ENCODE data around the gene MKRN1.

GRCh38 chr7:140423501-140423900 is 55.8 kb downstream of the MKRN1 start:
- TF ChIP-seq, protein P1, sequence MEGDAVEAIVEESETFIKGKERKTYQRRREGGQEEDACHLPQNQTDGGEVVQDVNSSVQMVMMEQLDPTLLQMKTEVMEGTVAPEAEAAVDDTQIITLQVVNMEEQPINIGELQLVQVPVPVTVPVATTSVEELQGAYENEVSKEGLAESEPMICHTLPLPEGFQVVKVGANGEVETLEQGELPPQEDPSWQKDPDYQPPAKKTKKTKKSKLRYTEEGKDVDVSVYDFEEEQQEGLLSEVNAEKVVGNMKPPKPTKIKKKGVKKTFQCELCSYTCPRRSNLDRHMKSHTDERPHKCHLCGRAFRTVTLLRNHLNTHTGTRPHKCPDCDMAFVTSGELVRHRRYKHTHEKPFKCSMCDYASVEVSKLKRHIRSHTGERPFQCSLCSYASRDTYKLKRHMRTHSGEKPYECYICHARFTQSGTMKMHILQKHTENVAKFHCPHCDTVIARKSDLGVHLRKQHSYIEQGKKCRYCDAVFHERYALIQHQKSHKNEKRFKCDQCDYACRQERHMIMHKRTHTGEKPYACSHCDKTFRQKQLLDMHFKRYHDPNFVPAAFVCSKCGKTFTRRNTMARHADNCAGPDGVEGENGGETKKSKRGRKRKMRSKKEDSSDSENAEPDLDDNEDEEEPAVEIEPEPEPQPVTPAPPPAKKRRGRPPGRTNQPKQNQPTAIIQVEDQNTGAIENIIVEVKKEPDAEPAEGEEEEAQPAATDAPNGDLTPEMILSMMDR (optimal IDR thresholded peaks at IDR 0.05 in 1 of 3, IDR thresholded peaks at IDR 0.05 in 1 of 3, conservative IDR thresholded peaks at IDR 0.05 in 1 of 3; ENCODE audit: extremely low read depth in 1 of 3, insufficient read depth in 2 of 3, low read length in 3 of 3): no peak
- no peak for TF ChIP-seq EZH2 (IDR thresholded peaks at IDR 0.05; ENCODE audit: low read length)
